HG03175 (cell line): Measurements from ENCODE around the gene CDKN1A.
"Not testable (repeated sequence)": the region's sequence is repeated elsewhere in the genome, so short reads cannot be mapped to it uniquely, and the experiment has no call there.

Experiments used
- ATAC-seq: cut with Tn5 transposase; IDR thresholded peaks from one replicate; pipeline ENCODE4 v1.9.1; 2021; ENCODE audit warnings: mild to moderate bottlenecking, moderate library complexity; ENCODE audit not compliant: unreplicated experiment

The CDKN1A gene

DNA sequence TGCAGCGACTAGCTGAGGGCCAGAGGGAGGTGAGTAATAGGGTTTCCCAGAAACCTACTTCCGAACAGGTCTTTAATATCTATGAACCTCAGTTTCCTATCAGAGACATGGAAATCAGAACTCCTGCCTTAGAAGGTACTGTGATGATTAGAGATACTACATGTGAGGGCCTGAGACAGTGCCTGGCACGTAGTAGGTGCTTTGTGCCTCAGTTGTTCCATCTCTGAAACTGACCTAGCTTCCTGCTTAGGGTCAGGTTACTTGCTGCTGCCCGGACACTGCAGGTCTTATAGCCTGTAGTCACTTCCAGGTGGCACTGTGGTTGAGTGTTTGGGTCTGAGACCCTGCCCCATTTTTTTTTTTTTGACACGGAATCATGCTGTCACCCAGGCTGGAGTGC lies 40.0 kb downstream of the CDKN1A start:
- no peak for ATAC-seq

DNA sequence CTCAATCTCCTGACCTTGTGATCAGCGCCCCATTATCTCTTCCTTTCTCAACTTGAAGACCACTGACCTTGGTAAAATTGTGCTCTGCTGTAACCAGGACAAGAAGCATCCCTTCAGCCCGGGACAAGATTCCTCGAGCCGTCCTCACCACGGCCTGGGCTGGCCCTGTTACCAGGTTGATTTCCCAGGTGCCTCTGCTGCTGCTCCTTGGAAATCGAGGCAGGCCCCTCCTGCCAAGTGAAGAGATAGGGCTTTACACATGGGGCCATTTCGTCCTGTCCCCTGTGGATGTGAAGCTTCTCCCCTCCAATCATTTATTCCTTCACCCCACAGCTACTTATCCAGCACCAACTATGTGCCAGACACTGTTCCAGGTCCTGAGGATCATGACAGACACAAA lies 40.6 kb downstream of the CDKN1A start:
- no peak for ATAC-seq

DNA sequence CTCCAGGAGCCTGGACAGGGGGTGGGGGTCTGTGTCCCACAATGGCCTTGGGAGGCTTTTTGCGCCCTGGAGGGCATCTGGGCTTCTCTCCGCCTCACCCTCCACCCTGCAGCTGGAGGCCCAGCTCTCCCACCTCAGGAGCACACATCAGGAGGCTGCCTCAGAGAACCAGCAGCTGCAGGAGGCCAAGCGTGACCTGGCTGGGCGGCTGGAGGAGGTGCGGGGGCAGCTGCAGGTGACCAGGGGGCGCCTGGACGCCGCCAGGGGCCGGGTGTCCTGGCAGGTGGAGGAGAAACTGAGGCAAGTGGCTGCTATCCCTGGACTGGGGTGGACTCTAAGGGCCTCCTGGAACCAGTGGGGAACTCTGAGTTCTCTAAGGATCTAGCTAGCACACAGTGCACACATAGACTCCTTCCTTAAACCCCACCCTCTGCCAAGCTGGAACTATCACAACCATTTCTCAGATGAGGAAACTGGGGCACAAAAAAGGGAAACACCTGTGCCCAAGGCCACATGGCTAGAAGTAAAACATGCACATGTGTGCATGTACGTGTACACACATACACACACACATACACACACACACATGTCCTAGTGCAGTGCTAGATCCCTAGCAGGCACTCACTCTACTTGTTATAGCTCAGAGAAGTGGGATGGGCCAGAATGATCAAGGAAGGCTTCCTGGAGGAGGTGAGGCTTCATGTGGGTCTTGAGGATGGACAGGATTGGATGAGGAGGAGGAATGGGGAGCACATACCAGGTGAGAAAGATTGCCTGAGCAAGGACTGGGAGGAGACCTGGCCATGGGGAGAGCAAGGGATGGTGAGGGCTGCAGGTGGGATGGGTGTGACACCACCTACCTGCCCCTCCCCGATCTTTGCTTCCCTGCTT lies 42.0 kb downstream of the CDKN1A start:
- no peak for ATAC-seq

DNA sequence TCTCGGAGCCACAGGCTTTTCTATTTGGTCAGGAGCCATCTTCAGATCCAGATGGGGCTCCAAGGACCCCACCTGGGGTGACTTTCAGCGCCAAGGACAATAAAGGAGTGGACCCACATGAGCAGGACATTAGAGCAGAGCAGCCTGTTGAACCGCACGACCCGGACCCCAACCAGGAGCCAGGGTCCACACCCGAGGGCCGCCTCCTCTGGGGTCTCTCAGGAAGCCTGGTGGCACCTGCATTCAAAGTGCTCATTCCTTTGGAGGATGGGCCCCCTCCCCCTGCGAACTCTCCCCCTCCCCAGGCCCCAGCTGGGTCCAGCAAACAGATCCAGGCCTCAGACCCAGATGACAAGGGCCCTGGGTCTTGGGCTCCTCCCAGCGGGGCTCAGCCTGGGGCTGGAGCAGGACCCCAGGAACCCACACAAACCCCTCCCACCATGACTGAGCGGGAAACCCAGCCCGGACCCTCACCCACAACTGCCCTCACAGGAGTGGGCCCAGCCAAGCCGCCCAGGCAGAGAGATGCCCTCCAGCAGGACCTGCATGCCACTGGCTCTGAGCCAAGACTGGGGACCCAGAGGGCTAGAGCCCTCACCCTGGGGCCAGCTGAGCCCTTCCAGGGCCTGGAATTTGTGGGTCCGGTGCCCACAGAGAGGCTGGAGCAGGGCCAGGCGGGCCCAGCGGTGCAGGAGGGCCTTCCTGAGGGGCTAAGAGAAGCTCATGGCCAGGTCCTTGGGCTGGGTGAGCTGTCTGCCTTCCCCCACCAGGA lies 43.0 kb downstream of the CDKN1A start:
- ATAC-seq = no peak

DNA sequence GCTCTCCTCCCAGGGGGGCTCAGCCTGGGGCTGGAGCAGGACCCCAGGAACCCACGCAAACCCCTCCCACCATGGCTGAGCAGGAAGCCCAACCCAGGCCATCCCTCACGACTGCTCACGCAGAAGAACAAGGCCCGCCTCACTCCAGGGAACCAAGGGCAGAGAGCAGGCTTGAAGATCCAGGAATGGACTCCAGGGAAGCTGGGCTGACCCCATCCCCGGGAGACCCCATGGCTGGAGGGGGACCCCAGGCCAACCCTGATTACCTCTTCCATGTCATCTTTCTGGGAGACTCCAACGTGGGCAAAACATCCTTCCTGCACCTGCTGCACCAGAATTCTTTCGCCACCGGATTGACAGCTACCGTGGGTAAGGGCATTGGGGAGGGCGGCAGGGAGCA lies 43.9 kb downstream of the CDKN1A start:
- ATAC-seq = no peak

DNA sequence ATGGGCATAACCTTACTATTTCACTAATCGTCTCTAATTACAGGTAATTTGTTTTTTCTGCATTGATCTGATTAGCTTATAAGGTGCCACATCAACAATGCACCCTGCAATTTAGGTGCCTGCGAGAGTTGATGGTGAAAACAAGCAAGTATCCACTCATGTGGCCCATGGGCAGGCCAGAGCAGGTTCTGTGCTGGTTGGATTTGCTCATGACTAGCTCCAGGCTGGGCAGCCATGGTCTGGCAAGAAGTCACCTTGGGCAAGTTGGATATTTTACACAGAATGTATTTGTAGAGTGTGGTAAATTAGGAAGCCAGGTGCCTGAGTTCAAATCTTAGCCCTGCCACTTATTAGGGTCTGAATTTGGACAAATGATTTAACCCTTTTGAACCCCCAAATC lies 44.4 kb downstream of the CDKN1A start:
- ATAC-seq = no peak

DNA sequence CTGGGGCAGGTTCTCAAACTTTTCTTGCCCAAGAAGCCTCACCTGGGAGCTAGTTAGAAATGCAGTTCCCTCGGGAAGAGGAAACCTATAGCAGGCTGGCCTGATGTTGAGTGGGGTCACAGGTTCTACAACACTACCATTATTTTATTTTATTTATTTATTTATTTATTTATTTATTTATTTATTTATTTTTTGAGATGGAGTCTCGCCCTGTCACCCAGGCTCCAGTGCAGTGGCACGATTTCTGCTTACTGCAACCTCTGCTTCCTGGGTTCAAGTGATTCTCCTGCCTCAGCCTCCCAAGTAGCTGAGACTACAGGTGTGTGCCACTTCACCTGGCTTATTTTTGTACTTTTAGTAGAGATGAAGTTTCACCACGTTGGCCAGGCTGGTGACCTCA lies 45.5 kb downstream of the CDKN1A start:
- ATAC-seq = not testable (repeated sequence)

DNA sequence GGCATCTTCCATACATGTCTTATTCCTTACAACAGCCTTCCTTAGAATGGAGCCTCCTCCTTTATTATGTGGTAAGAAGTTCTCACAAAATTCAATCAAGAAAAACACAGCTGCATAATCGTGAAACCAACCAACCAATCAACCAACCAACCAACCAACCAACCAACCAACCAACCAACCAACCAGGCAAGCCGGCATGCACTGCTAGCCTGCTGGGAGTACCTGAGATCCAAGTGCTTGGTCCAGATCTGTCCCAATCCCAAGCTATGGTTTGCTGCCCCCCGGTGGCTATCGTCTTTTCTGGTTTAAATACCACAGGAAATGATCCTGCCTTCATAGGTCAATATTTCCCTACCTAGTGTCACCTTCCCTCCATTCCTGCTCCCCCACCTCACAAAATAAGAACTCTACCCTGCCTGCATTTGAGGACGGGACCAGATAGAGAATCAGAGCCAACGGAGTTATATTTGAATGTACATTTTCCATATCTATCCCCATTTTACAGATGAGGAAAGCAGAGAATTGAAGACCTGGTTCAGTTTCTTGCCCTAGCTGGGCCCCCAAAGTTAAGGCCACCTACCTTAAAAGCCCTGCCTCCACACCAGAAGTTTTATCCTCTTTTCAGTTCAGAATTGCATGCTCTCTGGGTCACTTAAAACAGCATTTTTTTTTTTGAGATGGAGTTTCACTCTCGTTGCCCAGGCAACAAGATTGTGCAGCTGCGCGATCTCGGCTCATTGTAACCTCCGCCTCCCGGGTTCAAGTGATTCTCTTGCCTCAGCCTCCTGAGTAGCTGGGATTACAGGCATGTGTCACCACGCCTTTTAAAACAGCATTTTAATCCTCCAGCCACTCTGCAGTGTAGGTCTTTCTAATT lies 46.2 kb downstream of the CDKN1A start:
- no peak for ATAC-seq

DNA sequence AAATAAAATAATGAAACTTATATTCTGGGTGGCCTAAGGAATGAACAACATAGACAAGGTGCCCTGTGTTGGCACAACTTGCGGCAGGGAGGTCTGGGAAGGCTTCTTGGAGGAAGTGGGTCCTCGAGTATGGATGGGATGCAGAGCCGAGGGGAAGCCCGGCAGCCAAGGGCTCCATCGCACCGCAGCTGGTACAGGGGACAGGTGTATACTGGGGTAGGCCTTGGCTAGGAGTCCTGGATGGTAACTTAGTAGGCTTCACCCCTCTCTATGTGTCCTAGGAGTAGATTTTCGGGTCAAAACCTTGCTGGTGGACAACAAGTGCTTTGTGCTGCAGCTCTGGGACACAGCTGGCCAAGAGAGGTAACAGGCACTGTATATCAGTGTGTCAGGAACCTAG lies 47.1 kb downstream of the CDKN1A start:
- ATAC-seq = no peak

DNA sequence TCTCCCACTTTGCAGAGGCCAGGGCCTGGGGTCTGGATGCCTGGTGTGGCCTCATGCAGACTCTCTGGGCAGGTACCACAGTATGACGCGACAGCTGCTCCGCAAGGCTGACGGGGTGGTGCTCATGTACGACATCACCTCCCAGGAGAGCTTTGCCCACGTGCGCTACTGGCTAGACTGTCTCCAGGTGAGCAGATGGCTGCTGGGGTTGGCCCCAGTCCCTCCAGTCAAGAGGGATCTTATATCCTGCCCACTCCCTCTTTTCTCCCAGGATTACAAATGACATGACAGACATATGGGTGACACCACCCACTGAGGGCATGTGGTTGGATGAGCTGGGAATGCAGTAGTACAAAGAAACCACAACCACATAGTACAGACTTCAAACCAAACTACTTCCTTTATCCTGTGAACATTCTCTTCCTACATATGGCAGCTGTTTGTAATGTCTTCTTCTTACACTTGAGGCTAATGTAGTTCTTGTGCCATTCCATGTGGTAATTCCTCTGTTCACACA lies 49.0 kb downstream of the CDKN1A start:
- no peak for ATAC-seq

DNA sequence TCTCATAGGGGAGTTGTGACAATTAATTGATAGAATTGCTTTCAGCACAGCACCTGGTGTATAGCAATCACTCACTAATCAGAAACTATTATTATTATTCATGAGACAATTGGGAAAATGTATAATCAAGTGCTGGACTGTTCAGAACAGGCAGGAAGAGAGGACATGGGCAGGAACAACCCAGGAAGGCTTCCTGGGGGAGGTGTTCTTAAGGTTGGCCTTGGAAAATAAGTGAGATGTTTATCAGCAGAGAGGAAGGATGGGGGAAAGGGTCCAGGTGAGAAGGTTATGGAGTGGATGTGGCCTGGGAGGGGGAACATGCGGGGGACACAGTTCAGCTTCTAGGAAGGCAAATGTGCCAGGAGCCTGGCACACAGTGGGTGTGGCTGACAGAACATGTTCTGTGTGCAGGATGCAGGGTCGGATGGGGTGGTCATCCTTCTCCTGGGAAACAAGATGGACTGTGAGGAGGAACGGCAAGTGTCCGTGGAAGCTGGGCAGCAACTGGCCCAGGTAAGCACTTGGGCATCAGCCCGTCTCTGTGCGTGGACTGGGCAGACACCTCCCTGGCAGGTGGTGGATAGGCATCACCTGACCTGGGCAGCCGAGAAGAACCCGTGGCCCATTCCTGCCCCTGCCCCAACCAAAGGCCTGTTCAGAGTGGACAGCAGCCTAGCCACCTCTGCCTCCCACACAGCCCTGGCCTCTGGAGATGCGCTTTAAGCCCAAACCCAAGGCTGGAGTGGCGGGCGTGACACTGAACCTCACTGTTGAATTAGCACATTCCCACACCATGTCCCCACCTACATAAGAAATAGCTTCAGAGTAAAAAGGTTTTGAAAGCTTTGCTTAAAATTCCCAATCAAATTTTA lies 50.0 kb downstream of the CDKN1A start:
- no peak for ATAC-seq

DNA sequence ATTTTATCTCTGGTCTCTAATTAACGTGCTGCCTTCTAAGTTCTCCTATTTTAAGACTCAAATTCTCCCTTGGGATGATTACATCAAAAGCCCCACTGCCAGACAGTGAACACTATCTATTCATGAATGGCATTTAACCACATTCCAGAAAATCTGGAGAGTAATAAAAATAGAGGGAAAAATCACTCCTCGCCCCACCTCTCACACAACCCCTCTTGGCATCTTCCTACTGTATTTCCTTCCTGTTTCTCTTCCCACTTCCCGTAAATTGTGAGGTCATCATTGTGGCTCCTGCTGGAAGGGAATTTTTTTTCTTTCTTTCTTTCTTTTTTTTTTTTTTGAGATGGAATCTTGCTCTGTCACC lies 50.6 kb downstream of the CDKN1A start:
- no peak for ATAC-seq

DNA sequence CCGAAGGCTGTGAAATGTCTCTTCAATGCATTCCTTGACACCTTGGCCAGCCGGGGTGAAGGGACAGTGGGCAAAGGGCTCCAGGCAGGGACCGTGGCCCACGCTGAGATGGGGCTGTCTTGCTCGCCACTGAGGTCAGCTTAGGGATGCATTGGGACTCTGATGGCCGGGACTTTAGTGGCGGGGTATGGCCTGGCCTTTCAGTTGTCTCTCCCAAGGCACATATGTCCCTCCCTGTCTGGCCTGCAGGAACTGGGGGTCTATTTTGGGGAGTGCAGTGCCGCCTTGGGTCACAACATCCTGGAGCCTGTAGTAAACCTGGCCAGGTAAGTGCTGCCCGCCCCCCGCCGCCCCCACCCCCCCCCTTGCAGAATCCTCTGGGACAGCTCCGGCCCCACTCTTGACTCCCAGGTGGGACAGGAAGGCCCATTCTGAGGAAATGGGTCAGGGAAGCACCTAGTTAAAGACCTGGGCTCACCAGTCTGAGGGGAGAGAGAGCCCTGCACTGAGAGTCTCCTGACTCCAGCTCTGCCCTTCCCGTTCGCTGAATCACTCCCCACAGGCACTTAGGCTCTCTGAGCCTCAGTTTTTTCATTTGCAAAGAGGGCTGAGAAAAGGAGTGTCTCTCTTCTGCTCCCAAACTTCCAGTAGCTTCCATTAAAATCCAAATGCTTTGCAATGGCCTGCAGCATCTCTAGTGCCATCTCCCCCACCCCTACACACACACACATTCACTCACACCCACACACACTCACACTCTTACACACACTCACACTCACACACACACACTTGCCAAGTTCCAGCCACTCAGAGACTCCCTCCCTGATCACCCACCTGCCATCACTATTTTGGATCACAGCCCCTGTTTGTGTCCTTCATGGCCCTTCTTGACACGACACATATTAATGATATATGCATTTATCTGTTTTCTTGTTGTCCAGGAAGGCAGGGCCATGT lies 52.2 kb downstream of the CDKN1A start:
- no peak for ATAC-seq

DNA sequence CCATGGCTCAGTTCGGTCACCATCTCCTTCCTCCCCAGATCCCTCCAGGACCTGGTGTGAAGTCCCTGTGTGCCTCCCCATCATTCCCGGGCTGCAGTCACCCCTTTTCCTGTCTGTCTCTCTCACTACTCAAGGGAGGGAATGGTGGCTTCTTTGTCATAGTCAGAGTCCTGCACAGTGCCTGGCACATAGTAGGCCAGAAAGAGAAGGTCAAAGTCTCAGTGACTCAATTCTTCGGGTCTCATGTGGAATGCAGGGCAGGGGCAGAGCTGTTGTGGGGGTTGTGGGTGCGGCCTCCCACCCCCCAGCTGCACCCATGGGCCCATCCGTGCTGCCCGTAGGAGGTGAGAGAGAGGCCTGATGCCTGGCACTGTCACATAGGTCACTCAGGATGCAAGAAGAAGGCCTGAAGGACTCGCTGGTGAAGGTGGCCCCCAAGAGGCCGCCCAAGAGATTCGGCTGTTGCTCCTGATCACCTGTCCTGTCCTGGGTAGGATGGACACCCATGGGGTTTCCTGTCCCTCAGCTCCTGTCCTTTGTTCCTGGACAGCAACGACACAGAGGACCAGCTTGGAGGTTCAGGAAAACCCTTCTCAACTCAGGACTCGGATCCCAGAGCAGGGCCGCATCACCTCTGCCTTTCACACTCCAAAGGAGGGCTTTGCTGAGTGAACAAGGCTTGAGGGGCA lies 53.3 kb downstream of the CDKN1A start:
- ATAC-seq = no peak

DNA sequence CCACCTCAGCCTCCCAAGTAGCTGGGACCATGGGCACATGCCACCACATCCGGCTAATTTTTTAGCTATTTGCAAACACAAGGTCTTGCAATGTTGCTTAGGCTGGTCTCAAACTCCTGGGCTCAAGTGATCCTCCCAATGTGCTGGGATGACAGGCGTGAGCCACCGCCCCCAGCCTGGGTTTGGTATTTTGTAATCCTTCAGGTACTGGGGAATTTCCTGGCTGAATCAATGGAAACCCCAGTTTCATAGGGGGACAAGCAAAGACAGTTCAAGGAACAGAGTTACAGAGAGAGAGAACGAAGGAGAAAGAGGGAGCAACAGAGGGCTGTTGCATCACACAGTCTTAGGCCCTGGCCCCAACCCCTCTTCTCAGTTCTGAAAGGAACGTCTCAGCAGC lies 54.8 kb downstream of the CDKN1A start:
- no peak for ATAC-seq

DNA sequence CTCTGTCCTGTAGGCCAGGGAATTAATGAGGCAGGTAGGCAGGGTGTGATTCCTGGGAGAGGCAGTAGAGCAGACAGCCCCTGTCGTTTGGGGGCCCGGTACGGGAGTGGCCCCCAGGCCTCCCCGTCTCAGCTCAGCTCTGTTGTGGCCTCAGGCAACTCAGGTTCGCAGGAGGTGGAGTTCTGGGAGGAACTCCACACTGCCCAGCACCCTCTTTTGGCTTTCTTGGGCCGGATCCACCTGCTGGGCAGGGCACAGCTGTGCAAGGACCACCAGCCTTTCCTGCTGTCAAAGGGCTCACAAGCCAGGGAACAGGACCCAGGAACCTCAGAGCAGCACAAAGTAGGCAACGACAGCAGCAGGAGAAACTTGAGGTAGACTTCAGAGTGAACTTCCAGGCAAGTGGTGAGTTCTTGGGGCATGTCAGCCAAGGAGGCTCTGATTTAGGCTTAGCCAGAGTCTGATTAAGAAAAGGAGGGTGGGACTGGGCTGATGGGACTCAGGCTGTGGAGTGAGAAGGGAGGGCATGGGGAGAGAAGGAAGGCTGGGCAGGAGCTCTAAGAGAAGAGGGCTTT lies 56.1 kb downstream of the CDKN1A start:
- no peak for ATAC-seq

DNA sequence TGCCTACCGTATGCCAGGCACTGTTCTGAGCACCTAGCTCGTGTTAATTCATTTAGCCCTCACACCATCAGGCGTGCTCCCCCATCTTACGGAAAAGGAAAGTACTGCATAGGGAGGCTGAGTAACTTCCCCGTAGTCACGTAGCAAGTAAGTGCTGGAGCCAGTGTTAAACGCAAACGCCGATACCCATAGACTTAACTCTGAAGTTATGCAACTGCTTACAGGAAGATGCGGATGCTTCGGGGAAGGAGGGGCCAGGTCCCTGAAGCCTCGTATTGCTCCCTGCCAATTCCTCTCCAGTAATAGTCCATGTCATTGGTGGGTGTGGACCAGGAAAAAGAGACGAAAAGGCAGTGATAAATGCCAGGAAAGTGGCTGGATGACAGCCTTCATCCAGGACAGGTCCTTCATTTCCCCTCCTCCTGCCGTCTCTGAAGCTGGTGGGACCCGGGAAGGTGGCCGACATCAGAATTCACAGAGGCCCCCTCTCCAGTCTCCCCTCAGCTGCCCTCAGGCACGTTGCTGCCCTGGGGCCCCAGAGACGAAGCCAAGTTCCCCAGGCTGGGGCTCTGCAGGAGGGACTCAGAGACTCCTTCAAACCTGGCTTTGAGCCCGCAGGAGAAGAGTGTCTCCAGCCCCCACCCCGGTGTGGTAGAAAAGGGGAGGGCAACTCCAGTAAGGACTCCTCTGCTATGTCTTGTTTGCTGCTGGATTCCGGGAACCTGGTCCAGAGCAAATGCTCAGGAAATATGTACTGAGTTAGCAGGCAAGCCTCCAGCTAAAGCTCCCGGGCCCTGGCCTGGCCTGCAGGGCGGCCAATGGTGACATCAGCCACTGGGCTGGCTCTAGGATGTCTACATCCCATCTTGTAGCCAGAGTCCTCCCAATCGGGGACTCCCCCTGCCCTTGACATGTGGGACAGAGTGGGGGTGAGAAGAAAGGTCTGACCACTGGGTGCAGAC lies 56.9 kb downstream of the CDKN1A start:
- no peak for ATAC-seq
